ENCODE results near the gene CDC42.
"Not testable (repeated sequence)": the region's sequence is repeated elsewhere in the genome, so short reads cannot be mapped to it uniquely, and the experiment has no call there.

GRCh38 chr1:22007262-22007661, 45.2 kb upstream of the CDC42 start:
- not testable (repeated sequence) for TF ChIP-seq POLR2A (IDR thresholded peaks at IDR 0.05; ENCODE audit: low read length); GATA1 (IDR thresholded peaks at IDR 0.05; ENCODE audit: low read depth, low read length)

Measured in erythroblast (primary cell).